ENCODE results near the gene MCM3AP.
"Not testable (repeated sequence)": the region's sequence is repeated elsewhere in the genome, so short reads cannot be mapped to it uniquely, and the experiment has no call there.

Gene MCM3AP

GRCh38 chr21:46200877-46201803, 84.3 kb downstream of the MCM3AP start:
- not testable (repeated sequence) for DNase-seq

DNA sequence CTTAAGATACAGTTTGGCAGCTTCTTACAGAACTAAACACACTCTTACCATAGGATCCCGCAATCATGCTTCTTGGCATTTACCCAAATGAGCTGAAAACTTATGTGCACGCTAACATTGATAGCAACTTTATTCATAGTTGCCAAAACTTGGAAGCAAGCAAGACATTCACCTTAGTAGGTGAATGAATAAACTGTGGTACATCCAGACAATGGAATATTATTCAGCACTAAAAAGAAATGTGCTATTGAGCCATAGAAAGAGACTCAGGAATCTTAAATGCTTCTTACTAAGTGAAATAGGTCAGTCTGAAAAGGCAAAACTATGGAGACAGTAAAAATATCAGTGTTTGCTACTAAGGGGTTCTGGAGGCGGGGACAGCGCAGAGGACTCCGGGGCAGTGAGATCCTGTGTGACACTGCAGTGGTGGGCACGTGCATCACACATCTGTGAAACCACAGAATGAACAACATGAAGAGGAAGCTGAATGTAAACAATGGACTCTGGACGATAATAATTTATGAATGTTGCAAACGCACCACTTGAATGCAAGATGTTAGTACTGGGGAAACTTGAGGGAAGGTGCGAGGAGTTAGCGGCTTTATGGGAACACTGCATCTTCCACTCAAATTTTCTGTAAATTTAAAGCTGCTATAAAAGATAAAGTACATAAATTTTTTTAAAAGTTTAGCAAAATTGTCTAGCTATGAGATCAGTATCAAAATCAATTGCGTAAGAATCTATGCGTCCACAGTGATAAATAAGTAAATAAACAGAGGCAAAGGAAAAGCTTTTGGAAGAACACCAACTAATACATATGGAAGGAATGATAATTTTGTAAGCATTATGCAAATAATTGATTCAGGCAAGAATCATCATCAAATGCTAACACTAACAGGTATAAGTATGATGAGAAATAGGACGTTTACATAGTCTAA, 85.7 kb downstream of the MCM3AP start:
- DNase-seq: no peak

DNA sequence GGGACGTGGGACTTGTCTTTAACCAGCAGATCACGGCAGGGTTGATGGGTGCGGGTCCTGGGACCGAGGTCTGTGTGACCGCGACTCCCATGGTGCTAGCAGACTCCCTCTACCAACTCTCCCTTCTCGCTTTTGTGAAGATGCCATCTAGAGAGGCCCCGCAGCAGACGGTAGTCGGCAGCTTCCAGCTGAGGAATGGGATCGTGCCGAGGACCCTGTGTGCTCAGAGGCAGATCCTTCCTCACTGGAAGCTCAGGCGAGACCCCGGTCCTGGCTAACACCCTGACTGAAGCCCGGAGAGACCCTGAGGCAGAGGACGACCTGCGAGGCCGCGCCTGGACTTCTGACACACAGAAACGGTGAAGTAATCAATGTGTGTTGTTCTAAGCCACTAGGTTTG, 88.7 kb downstream of the MCM3AP start:
- DNase-seq: no peak

DNA sequence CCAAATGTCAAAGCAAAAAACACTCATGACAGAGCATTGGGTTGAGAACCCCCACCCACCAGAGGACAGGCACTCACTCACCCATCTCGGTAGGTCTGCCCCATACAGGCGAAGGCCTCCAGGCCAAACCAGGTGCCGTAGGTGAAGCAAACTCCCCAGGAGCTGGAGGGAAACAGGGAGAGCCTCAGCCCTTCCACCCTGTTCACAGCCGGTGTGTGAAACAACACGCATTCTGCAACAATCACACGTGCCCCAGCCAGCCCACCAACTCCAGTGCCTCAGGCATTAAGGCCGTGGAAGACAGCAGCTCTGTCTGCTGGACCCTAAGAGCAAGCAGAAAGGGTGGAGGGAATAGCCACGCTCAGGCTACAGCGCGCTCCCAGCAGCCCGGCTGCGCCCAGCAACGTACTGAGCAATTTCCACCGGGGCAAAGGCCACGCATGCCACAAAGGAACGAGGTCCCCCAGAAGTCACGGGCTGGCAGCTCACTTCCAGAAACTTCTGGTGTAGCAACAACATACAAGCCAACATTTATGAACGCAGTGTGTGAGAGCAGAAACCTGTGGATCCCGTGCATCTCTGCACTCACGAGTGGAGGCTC, 89.7 kb downstream of the MCM3AP start:
- DNase-seq: no peak

GRCh38 chr21:46194374-46195334, 90.8 kb downstream of the MCM3AP start:
- DNase-seq: no peak

DNA sequence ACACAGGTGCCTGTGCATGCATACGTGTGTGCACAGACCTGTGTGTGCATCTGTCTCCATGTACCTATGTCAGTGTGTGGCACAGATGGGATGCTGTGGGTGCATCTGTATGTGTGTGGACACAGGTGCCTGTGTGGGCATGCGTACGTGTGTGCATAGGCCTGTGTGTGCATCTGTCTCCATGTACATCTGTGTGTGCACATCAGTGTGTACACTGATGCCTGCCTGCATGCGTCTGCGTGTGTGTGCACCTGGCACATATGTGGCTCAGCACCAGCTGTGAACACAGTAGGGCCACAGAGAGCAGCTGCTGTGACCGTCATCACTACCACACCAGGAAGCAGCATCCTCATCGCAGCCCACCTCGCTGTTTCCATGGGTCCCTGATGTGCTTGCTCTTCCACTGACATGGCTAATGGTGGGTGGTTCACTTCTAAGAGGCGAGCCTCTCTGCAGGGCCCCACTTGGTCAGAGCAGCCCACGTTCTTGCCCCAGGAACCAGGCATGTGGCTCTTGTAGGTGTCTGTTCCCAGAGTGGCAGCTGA, 91.5 kb downstream of the MCM3AP start:
- DNase-seq: no peak

DNA sequence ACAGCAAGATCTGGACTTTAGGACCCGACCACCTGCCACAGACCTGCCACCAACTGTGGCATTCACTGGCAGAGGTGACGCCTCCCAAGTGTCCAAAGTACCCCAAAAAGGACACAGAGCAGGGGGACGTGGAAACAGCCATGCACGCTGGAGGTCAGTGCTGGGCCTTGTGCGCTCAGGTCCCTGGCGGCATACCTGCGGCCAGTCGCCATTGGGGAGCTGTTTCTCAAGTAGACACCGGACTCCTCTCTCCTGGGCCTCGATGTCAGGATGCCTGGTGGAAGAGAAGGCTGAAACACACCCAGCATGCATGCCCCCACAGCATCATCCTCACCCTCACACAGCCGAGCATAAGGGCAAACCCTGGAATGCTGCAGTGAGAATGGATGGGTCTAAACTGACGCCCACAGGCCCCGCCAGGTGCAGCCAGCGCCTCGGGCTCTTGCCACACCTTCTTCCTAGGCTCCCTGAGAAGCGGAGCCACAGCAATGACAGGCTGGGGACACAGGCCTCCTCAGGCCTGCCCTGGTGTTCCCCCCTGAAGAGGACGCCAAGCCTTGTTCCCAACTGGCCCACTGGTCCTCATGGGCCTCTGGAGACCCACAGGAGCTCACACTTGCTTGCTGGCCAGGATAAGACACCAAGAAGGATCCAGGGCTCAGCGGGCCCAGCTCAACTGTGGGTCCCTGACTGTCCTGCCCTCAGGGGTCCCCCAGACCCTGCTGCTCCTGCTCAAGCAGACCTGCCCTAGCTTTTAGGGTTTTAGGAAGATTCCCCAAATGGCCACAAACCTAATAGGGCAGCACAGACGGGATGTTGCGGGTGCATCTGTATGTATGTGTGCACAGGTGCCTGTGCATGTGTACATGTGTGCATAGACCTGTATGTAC, 93.5 kb downstream of the MCM3AP start:
- DNase-seq: no peak

- DNase-seq: no peak
Observed at GRCh38 chr21:46191257-46191685, 94.1 kb downstream of the MCM3AP start.

DNA sequence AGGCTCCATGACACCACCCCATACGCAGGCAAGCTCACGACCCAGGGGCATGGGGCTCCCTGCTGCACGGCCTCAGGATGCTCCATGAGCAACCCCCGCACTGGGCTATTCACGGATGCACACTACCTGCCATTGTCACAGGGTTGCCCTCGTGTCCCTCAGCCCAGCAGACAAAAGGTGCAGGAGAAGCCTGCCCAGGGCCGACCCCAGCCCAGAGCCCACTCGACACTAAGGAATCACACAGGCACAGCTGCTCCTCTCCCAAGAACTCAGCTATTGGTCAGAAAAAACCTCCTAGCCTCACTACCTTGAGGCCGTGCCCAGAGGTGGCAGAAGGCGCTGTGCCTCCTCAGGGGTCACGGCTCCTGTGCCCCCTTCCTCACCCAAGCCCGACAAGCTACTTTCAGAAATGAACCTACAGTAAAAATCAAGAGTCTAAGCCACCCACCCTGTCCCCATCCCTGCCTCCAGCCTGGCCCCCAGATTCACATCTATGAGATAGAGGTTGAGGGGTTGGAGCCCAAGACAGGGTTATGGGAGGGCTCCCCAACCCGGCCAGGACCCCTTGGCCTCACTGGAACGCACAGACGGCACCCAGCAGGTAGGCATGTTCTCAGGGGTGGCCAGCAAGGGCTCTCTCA, 94.8 kb downstream of the MCM3AP start:
- DNase-seq: no peak

DNA sequence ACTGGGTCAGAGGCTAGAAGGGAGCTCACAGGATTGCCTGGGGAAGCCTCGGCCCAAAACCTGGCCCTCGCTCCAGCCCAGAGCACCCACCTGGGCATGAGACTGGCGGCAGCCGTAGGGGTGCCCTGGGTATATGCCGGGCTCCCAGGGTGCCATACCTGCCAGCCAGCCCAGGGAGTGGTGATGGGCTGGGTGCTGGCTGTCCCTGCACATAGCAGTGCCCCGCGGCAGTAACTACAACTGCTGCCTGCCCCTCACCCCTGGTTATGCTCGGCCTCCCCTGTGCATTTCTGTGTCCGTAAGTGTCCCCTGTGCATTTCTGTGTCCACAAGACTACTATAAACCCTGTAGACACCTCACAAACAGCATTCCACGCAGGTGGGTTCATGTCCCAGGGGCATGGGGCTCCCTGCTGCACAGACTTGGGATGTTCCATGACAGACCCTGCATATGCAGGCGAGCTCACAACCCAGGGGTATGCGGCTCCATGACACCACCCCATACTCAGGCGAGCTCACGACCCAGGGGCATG, 95.4 kb downstream of the MCM3AP start:
- DNase-seq: no peak

- peak in 1 of 2 experiments; percentile 72 for DNase-seq
Observed at GRCh38 chr21:46189213-46189958, 96.0 kb downstream of the MCM3AP start.

DNA sequence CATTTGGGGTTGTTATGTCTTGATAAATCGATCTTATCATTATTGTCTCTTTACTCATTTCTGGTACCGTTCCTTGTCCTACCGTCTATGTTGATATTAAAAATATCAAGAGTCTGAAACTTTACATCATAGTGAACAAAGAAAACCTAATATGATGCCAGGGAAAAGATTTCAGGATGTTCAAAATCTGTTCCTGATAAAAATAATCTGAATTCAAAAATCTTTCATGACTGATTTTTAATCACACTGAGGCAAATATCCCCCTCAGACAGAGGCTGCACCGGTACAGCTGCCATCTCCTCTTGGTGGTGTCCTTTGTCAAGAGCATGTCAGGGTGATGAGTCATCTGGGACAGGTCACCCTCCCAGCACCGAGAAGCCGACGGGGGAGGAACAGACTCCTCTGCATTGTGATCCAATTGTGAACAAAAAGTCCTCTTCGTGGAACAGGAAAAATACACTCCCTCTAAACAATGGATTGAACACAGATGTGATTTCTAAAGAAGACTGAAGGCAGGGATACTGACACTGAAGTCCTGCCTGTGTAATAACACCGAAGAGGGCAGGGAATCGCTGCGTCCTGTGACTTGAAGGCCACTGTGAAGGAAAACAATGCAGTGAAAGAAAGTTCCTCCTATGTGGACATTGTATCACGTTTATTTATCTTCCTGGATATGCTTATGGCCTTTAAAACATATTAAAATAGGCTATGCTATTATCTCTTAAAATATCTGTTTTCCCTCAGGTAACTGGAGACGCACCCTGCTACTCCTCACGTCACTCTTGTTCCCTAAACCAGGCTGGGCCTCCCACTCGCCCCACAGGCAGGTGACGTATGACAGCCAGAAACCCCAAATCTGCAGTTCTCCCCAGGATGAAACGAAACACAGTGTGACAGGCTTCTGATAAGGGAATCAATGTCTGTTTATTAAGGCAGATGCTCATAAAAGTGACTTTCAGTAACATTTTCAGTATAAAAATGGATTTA, 96.9 kb downstream of the MCM3AP start:
- peak in 1 of 2 experiments; percentile 36 for DNase-seq

DNA sequence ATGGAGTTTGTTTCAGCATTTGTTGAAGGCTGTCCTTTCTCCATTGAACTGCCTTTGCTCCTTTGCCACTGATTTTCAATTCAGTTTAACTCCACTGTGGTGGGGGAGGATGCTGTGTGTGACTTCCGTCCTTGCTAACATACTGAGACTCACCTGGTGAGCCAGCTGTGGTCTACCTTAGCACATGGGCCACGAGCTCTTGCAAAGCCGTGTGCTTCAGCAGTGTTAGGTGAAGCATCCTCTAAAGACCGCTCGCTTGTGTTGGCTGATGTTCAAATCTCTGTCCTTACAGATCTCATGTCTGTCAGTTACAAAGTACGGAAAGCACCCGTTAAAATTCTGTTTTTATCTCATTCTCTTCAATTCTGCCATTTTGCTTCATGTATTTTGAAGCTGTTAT, 97.6 kb downstream of the MCM3AP start:
- DNase-seq: no peak

GRCh38 chr21:46187261-46187660, 98.2 kb downstream of the MCM3AP start:
- no peak for DNase-seq

- no peak for DNase-seq
Observed at GRCh38 chr21:46185716-46186115, 99.7 kb downstream of the MCM3AP start.

Data from NCI-H524 (cell line).